Esophagus (tissue), 2 donors: Measurements from ENCODE around the gene NCOA7. TPM values are rescaled to one million over a fixed set of nuclear protein-coding genes. Genes with fewer than 3 reads are reported as not detected.
A peak's percentile ranks its signal among the peaks of the same experiment; 100 is the strongest.

Experiments
- H3K27ac ChIP-seq, 2 donors: one replicate each; pipeline ENCODE4 v1.5.1; 2013; ENCODE audit warnings: low read depth in 2 of 2, mild to moderate bottlenecking in 2 of 2, inconsistent platforms in 1 of 2, low read length in 1 of 2, moderate library complexity in 1 of 2
- H3K27me3 ChIP-seq, 2 donors: one replicate each; pipeline ENCODE4 v1.6.1; 2013; ENCODE audit warnings: low read length in 2 of 2, control low read depth in 1 of 2, mild to moderate bottlenecking in 1 of 2; ENCODE audit not compliant: insufficient read depth in 2 of 2, control insufficient read depth in 1 of 2
- H3K36me3 ChIP-seq, 2 donors: one replicate each; pipeline ENCODE4 v1.6.1; 2013; ENCODE audit warnings: low read length in 1 of 2; ENCODE audit not compliant: control insufficient read depth in 2 of 2, insufficient read depth in 2 of 2
- H3K4me1 ChIP-seq, 2 donors: one replicate each; pipeline ENCODE4 v1.6.1; 2013; ENCODE audit warnings: low read length in 1 of 2; ENCODE audit not compliant: control insufficient read depth in 2 of 2, insufficient read depth in 2 of 2
- H3K4me3 ChIP-seq, 2 donors: one replicate each; pipeline ENCODE4 v1.5.1; 2013; ENCODE audit warnings: low read length in 2 of 2, mild to moderate bottlenecking in 2 of 2, low read depth in 1 of 2, moderate library complexity in 1 of 2
- H3K9me3 ChIP-seq, 2 donors: one replicate each; pipeline ENCODE4 v1.6.1; 2013; ENCODE audit warnings: mild to moderate bottlenecking in 2 of 2, low read depth in 1 of 2, low read length in 1 of 2, moderate library complexity in 1 of 2; ENCODE audit not compliant: control insufficient read depth in 2 of 2, insufficient read depth in 1 of 2
- WGBS, 2 donors: extraction: QIAGEN DNeasy Blood & Tissue Kit; methylation state at CpG; one replicate each; pipeline ENCODE4 v1.1.7; 2013; 5-methylcytosine and 5-hydroxymethylcytosine counted together
- polyA plus RNA-seq, 2 donors: library from polyadenylated mRNA; stranded (reverse); fragments of 200-250 nt; gene quantifications; one replicate each; pipeline ENCODE4 v1.2.3, GENCODE V29; 2013
- donor health status: healthy with polysubstance abuse.
- donor health status: Bipolar disorder and iron deficiency.

NCOA7 gene, protein sequence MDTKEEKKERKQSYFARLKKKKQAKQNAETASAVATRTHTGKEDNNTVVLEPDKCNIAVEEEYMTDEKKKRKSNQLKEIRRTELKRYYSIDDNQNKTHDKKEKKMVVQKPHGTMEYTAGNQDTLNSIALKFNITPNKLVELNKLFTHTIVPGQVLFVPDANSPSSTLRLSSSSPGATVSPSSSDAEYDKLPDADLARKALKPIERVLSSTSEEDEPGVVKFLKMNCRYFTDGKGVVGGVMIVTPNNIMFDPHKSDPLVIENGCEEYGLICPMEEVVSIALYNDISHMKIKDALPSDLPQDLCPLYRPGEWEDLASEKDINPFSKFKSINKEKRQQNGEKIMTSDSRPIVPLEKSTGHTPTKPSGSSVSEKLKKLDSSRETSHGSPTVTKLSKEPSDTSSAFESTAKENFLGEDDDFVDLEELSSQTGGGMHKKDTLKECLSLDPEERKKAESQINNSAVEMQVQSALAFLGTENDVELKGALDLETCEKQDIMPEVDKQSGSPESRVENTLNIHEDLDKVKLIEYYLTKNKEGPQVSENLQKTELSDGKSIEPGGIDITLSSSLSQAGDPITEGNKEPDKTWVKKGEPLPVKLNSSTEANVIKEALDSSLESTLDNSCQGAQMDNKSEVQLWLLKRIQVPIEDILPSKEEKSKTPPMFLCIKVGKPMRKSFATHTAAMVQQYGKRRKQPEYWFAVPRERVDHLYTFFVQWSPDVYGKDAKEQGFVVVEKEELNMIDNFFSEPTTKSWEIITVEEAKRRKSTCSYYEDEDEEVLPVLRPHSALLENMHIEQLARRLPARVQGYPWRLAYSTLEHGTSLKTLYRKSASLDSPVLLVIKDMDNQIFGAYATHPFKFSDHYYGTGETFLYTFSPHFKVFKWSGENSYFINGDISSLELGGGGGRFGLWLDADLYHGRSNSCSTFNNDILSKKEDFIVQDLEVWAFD
- 10 to 100 TPM in 1 of 2 donors, 1 to 10 TPM in 1; 9.3 to 24.1 TPM for polyA plus RNA-seq

DNA sequence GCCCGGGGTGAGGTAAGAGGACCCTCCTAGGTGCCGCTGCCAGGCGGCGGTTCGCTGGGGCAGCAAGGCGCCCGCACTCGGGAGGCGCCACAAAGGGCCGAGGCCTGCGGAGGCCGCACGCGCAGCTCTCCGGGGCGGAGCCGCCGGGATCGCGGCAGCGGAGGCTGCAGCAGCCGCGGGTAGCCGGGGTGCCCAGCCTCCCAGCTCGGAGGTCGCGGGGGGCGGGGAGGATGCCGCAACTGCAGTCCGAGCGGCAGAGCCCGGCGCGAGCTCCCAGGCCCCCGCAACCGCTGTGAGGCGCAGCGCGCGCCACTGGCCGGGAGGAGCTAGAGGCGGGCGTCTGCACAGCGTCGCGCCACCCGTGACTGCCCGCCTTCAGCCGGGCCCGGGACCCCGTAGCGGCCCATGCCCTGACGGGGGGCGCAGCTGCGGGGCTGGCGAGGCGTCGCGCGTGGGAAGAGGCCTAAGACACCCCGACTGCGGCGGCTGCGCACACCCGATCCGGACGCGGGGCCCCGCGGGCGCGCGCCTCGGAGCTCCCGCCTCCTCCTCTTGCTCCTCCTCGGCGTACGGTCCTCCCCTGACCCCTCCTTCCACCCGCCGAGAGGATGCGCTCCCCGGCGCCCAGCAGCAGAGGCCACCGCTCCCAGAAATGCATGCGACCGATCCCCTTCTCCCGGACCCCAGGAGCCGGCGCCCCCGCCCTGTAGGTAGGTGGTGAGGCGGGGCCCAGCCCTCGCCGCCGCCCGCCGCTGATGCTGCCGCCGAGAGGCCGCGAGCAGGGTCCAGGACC, at the start of gene NCOA7:
Gene NCOA7 (plus strand): TSS at position 603 of the 793 bp plus-strand sequence. CDS start 24,395 bp downstream, outside the sequence.
- no peaks in the 10 kb centered on the region for H3K4me1 ChIP-seq
- peak within 1 kb of the TSS; percentile 92 to 97 for H3K27ac ChIP-seq
- H3K27me3 ChIP-seq: no peaks in the 10 kb centered on the region
- 0% methylated on average over 58 to 100 of the region's 100 CpGs for WGBS, 2 donors
- peak within 1 kb of the TSS; percentile 67 to 98 for H3K4me3 ChIP-seq
- H3K36me3 ChIP-seq: no peaks in the 10 kb centered on the region
- H3K9me3 ChIP-seq: no peaks in the 10 kb centered on the region

DNA sequence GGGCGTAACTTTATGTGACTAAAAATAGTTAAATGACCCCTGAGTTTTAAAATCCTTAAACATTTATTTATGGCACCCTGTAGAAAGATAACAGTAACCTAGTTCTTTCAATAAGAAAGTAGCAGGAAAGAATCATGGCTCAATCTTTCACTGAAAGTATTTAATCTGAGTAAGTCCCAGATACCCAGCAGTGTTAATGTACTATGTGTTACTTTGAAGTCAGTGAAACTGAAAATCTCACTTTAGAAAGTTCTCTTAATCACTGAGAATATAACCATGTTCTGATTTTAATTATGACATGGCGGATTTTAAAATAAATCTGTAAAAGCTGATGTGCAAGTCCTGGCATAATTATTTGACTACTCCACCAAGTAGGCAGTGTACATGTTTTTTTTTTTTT, 49.4 kb upstream of the NCOA7 start:
- no peaks in the 10 kb centered on the region for H3K9me3 ChIP-seq
- H3K27ac ChIP-seq: no peak overlapping the region
- no peaks in the 10 kb centered on the region for H3K36me3 ChIP-seq
- 87 to 92% methylated on average over 2 of the region's 2 CpGs for WGBS, 2 donors
- H3K4me3 ChIP-seq: no peak overlapping the region
- no peaks in the 10 kb centered on the region for H3K4me1 ChIP-seq
- H3K27me3 ChIP-seq: no peaks in the 10 kb centered on the region

DNA sequence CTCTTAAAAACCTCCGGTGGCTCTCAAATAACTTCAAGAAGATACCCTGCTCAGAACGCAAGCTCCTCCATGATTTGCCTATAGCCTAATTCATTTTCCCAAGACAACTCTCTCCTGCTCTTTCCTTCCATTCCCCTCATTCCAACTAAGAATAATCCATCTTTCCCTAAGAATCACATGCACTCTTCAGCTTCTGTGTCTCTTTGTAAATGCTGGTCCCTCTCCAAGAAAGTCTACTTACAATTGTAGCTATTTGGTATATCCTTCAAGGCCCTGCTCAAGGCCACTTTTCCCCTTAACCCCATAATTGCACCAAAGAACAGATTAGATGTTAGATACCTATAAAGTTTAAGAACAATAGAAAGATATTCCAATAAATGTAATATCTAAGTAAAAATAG, 48.7 kb upstream of the NCOA7 start:
- Histone ChIP-seq H3K27ac (no peak overlapping the region), H3K27me3 (no peaks in the 10 kb centered on the region), H3K9me3 (no peaks in the 10 kb centered on the region), H3K36me3 (no peaks in the 10 kb centered on the region), H3K4me3 (no peak overlapping the region), H3K4me1 (no peaks in the 10 kb centered on the region)
- WGBS, 2 donors: 93 to 96% methylated on average over 2 of the region's 2 CpGs

DNA sequence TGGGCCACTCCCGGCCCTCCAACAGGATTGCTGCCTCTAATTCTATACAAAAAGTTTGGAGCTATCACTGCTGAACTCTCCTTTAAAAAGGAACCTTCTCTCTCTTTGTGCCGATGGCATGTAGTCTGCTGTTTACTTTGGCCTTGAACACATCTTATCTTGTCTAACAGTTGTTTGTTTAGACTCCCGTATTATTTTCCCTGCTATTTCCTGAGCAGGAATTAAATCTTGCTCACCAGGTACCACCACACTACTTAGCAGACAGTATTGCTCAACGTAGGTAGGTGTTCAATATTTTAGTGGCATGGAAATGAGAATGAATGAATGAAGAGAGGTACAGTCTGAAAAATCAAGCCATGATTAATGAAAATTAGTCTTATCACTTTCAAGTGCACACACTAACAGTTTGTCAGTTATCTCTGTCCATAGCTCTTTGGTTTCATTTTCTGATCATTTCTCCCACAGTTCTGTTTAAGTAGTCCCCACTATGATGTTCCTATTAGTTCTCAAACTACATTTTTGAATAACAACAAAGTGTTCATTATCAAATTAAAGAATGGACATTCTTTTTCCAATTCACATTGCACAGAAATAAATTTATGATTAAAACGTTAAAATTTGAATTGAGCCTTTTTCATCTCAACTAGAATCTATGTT, 48.2 kb upstream of the NCOA7 start:
- H3K27ac ChIP-seq: no peak overlapping the region

DNA sequence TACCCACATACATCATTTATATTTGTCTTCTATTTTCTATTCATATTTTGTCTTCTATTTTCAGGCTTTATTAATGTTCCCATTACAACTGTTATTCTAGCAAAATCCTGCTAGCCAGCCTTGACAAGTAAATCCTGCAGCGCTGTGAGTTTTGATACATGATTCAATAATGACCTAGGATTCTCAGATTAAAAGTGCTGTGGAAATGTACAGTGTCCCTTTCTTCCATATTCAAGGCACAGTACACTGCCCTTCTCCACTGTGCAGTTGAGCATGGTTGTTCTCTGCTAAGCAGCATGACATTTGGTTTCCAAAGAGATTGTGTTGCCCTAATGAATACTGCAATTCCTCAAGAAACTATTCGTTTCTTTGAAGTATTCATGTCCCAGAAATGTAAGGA, 47.2 kb upstream of the NCOA7 start:
- Histone ChIP-seq H3K36me3 (no peaks in the 10 kb centered on the region), H3K27ac (no peak overlapping the region), H3K9me3 (no peaks in the 10 kb centered on the region), H3K27me3 (no peaks in the 10 kb centered on the region), H3K4me3 (no peak overlapping the region), H3K4me1 (peaks cover 0 to 5% of the 10 kb centered on the region in 2 donors)
- WGBS, 2 donors: 84 to 85% methylated on average over 2 of the region's 2 CpGs

More for the DNA sequence above, 48.2 kb upstream of the NCOA7 start:
- 45 to 50% methylated on average over 5 of the region's 5 CpGs for WGBS, 2 donors
- H3K9me3 ChIP-seq: no peaks in the 10 kb centered on the region
- peaks cover 0 to 2% of the 10 kb centered on the region in 2 donors for H3K4me1 ChIP-seq
- H3K27me3 ChIP-seq: no peaks in the 10 kb centered on the region
- no peak overlapping the region for H3K4me3 ChIP-seq
- no peaks in the 10 kb centered on the region for H3K36me3 ChIP-seq

DNA sequence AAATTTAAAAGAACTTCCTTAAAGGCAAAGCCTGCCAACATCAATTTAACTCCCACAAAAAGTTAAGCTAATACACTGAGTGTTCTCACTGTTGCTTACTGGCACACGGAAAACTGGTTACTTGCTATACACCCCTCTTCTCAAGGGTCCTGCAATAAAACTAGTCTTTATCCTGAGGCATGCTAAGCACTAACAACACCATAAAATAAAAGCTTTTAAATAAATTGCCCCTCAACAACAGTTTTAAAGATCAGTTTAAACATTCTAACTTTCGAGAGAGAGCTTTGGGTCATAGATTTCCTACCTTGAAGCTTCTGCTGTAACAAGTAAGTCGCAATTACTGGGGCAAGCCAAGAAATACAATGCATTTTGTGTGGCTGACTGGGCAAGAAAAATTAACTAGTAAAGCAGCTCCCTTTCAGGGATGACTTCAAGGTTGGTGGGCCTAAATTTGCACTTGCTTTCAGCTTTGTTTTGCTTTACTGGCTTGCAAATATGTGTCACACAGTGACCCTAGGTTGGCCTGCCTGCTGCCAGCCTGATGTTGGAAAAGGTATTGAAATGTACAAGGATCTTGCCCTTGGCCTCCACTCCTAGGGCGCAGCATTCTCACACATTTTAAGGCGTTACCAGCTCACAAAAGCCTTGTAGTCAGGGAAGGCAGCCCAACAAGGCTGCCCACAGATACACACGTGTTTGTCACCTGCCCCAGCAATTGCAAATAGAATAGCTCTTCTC, 45.3 kb upstream of the NCOA7 start:
- no peaks in the 10 kb centered on the region for H3K36me3 ChIP-seq
- no peak overlapping the region for H3K4me3 ChIP-seq
- no peaks in the 10 kb centered on the region for H3K27me3 ChIP-seq
- H3K9me3 ChIP-seq: no peaks in the 10 kb centered on the region
- no peak overlapping the region for H3K27ac ChIP-seq
- H3K4me1 ChIP-seq: peaks cover 0 to 5% of the 10 kb centered on the region in 2 donors
- WGBS, 2 donors: 82% methylated on average over 6 of the region's 6 CpGs

DNA sequence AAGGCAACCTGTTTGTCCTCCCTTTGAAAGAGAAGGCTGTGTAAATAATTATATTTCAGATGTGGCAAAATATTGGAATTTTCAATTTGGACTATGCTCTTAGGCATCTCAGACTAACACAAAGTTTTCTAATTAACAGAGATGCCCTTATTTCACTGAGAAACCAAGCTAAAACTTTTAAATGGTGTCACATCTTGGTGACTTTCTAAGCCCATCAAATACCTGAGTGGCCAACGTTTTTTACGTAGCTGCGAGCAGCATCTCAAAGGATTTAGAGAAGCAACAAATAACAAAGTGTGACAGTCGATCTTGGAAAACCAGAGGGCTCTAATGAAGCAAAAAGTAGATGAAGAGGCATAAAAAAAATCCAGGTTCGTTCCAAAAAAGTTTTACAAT, 44.7 kb upstream of the NCOA7 start:
- Histone ChIP-seq H3K4me3 (no peak overlapping the region), H3K9me3 (no peaks in the 10 kb centered on the region), H3K36me3 (no peaks in the 10 kb centered on the region), H3K27ac (no peak overlapping the region), H3K27me3 (no peaks in the 10 kb centered on the region), H3K4me1 (peaks cover 0 to 5% of the 10 kb centered on the region in 2 donors)
- 61 to 68% methylated on average over 5 of the region's 5 CpGs for WGBS, 2 donors

DNA sequence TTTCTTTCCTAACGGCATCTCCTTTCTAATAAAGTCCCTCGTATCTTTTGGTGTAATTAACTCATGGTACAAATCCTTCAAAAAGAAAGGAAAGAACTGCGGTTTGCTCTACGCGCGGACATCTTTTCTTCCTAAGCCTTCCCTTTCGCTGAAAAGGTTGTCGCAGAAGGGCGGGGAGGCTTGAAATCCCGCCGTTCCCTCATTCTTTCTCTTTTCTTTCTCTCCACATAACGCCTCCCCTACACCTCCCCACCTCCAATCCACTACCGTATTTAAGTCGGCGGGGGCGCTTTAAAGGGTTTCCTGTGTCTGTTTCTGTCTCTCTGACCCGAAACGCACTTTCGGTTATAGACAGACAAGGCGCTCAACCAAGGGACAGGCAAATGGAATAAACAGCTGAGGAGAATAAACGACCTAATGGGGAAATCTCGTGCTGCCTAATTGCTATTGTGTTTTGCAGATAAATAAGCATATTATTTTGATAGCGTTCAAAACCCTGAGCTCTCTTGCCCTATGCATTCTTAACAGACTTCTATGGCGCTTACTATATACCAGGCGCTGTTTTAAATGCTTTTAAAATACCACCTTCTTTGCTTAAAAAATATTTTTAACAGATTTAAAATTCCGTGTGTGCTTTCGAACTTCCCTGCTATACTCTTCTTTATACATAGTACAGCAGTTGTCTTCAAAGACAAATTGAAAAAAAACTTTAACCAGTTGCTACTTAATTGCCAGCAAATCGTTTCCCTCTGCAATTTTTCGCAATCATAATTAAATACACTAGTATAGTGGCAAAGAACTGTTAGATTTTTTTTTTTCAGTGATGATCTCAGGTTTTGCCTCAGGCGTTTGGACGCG, 43.8 kb upstream of the NCOA7 start:
- 4 to 5% methylated on average over 32 of the region's 32 CpGs for WGBS, 2 donors
- H3K4me1 ChIP-seq: peaks cover 0 to 5% of the 10 kb centered on the region in 2 donors
- peak overlapping the region; percentile 69 to 82 for H3K4me3 ChIP-seq
- no peaks in the 10 kb centered on the region for H3K36me3 ChIP-seq
- no peaks in the 10 kb centered on the region for H3K9me3 ChIP-seq
- peak overlapping the region in 1 of 2 donors; percentile 80 for H3K27ac ChIP-seq
- no peaks in the 10 kb centered on the region for H3K27me3 ChIP-seq
